GM19452 (cell line): ENCODE measurements around the gene PDXDC1.
"Not testable (repeated sequence)": the region's sequence is repeated elsewhere in the genome, so short reads cannot be mapped to it uniquely, and the experiment has no call there.

ENCODE experiments used
- ATAC-seq: cut with Tn5 transposase; IDR thresholded peaks from one replicate; pipeline ENCODE4 v1.9.1; 2021; ENCODE audit not compliant: unreplicated experiment

The PDXDC1 gene

DNA sequence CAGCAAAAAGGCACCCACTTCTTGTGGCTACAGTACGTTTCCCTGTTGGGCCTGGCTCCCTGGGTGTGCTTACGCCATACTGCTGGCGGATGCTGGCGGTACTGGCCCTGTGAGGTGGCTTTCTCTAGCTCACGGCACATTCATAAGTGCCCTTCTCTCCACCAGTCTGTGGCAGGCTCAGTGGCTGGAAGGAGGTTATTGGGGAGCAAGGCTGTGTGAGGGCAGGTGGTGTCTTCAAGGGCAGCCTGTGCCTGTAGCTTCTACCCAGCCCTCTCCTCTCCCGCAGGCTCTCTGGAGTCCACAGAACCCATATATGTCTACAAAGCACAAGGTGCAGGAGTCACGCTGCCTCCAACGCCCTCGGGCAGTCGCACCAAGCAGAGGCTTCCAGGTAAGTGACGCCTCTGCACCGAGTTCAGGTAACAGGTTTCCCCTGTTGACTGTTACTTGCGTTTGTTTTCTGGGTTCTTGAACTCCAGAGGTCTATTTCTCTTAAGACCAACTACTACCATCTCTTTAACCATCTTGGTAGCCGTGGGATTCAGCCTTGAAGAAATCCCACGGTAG is 60.4 kb downstream of the PDXDC1 start:
- ATAC-seq, result no peak

DNA sequence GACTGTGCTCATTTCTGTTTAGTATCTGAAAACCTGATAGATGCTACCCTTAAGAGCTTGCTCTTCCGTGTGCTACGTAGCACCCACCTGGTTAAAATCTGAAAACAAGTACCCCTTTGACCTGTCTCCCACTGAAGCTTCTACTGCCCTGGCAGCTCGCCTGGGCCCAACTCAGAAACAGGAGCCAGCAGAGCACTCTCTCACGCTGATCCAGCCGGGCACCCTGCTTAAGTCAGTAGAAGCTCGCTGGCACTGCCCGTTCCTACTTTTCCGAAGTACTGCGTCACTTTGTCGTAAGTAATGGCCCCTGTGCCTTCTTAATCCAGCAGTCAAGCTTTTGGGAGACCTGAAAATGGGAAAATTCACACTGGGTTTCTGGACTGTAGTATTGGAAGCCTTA is 62.2 kb downstream of the PDXDC1 start:
- no peak for ATAC-seq

DNA sequence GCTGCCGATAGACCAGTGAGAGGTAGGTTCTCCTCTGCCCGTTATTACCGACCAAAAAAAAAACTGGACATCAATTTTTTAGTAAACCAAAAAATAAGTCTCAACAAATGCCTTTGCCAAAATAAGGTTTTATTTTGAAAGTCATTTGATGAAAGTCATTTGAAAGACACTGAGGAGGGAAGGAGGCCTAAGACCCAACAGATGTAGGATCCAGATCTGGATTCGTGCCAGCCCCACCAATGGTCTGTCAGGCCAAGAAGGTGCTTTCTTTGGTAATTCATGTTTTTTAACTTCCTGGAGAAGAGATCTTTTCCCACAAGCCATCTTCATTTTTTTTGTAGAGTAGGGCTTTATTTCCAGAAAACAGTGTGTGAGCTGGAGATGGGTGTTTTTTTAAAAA is 62.9 kb downstream of the PDXDC1 start:
- no peak for ATAC-seq

DNA sequence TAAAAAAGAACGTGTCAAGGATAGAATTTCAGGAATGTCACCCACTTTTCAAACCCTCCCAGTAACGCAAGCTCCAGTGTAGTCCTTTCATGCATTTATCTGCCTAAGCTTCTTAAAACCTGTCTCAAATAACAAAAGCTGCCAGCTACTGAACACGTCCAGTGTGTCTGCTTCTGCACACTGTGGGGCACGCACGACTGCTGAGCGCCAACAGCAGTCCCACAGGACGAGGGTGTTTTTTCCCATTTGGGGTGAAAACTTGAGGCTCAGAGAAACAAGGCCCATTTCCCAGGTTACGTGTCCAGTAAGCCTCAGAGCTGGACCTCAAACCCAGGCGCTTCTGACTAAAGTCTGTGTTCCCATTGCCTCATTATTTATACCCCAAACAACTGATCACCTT is 63.9 kb downstream of the PDXDC1 start:
- ATAC-seq, result no peak

DNA sequence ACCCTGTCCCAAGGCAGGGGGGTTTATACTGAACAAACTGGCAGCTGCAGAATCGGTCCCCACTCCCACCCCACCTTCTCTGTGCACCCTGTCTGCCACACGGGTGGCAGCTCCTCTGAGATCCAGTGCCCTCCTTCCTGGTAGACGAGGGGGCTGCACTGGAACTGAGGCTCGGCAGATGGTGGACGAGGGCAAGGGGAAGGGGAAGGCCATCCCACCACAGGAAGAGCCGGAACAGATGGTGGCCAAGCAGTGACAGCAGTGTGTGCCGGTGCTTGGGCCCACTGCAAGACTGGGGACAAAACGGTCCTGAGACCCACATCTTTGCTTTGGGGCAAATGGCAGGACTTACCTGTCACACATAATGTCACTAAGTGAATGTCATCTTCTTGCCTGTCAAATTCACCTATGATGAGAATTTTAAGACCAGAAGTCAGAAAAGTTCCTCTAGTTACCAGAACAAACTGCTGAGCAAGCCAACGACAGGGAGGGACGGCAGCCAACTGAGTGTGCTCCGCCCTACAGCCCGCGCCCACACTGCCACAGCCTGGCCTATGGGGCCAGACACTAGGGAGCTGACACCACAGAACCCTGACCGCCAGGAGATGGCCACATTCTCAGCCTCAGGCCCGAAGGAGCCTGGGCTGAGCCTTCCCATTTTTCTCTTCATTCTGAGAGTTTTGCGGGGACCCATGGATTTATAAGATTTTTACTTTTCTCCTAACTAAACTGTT is 66.6 kb downstream of the PDXDC1 start:
- no peak for ATAC-seq

DNA sequence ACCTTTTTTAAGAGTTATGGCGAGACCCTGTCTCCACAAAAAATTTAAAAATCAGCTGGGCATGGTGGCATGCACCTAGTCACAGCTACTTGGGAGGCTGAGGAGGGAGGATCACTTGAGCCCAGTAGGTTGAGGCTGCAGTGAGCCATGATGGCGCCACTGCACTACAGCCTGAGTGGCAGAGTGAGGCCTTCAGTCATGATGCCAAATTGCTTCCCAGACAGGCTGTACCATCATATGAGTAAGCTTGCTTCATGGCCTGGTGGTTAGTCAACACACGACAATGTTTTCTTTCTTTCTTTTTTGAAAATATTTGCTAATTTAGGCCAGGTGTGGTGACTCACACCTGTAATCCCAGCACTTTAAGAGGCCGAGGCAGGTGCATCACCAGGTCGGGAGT is 68.5 kb downstream of the PDXDC1 start:
- no peak for ATAC-seq

DNA sequence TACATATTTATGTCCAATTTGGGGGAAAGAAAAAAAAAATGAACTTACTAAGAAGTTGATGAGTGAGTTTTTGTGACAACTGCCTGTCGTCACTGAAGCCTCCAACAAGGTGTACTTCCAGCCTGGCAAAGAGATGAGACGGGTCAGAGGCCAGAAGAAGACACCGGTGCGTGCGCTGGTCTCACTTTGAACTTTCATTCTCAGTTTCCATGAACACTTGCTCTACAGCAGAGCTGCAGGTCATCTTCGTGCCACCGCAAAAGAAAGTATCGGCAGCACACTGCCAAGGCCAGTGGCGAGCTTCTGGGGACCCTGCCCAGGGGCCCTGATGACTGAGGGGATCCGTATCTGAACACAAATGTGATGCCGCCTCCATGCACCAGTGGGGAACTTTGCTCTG is 69.5 kb downstream of the PDXDC1 start:
- ATAC-seq, result no peak

DNA sequence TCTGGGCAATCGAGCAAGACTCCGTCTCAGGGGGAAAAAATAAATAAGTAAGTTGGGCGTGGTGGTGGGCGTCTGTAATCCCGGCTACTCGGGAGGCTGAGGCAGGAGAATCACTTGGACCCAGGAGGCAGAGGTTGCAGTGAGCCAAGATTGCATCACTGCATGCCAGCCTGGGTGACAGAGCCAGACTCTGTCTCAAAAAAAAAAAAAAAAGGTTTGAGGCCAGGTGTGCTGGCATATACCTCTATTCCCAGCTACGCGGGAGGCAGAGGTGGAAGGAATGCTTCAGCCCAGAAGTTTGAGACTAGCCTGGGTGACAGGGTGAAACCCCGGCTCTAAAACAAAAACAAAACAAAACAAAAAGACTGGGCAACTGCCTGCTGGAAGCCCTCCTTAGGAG is 70.4 kb downstream of the PDXDC1 start:
- not testable (repeated sequence) for ATAC-seq

DNA sequence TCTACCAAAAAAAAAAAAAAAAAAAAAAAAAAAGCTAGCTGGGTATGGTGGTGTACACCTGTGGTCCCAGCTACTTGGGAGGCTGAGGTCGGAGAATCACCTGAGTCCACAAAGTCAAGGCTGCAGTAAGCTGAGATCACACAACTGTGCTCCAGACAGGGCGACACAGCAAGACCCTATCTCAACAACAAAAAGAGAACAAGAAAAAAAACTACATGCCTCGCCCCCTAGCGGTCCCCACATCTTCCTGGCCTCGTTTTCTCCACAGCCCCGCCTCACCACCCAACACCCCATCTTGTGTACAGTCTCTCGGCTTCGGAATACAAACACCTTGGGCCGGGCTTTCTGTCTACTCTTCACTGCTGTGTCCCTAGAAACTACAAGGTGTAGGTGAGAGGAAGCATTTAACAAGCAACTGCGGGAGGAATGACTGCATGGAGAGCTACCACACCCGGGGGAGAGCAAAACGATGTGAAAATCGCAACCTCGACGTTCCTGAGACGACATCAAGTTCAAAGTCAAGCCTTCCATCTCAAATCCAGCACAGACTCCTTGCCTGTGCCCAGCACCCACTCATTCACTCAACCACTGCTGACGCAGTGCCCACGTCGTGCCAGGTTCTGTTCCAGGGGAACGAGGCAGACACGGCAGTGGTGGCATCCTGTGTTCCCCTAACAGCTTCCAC is 72.0 kb downstream of the PDXDC1 start:
- no peak for ATAC-seq

DNA sequence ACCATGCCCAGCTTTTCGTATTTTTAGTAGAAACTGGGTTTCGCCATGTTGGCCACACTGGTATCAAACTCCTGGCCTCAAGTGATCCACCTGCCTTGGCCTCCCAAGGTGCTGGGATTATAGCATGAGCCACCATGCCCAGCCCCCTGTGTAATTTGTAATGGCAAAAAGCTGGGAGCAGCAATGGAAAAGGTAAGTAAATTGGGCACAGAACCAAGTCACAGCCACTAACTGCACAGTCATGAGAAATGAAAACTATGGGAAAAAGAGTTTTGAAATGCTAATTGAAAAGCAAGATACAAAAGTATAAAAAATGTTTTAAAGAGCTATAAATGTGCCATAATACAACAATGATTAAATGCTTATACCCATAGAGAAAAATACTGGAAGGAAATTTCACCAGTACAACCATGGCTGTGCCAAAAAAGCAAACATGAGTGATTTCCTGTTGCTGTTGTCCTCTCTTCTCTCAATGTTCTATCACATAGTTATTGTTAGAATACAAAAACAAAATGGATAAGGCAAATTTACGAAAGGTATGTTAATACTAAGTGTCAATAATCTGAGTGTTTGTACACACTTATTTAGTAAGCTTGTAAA is 74.9 kb downstream of the PDXDC1 start:
- ATAC-seq, result no peak

DNA sequence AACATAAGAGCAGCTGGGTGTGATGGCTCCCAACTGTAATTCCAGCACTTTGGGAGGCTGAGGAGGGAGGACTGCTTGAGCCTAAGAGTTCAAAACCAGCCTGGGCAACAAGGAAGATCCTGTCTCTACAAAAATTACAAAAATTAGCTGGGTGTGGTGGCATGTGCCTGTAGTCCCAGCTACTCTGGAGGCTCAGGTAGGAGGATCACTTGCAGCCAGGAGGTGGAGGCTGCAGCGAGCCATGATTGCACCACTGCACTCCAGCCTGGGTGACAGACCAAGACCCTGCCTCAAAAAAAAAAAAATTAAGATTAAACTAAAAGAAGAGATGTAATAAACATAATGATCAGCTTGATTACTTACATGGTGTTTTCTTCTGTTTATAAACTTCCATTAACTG is 75.6 kb downstream of the PDXDC1 start:
- not testable (repeated sequence) for ATAC-seq

DNA sequence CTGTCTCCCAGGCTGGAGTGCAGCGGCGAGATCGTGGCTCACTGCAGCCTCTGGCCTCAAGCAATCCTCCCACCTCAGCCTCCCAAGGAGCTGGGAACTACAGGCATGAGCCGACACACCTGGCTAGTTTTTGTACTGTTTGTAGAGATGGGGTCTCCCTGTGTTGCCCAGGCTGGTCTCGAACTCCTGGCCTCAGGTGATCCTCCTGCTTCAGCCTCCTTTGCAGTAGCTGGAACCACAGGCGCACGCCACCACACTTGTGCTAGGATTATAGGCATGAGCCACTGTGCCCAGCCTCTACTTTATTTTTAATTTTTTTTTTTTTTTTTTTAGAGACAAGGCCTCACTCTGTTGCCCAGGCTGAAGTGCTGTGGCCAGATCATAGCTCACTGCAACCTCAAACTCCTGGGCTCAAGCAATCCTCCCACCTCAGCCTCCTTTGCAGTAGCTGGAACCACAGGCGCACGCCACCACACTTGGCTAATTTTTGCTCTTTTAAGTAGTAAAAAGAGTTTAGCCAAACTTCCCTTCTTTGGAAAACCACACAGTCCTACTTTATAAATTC is 76.6 kb downstream of the PDXDC1 start:
- no peak for ATAC-seq

DNA sequence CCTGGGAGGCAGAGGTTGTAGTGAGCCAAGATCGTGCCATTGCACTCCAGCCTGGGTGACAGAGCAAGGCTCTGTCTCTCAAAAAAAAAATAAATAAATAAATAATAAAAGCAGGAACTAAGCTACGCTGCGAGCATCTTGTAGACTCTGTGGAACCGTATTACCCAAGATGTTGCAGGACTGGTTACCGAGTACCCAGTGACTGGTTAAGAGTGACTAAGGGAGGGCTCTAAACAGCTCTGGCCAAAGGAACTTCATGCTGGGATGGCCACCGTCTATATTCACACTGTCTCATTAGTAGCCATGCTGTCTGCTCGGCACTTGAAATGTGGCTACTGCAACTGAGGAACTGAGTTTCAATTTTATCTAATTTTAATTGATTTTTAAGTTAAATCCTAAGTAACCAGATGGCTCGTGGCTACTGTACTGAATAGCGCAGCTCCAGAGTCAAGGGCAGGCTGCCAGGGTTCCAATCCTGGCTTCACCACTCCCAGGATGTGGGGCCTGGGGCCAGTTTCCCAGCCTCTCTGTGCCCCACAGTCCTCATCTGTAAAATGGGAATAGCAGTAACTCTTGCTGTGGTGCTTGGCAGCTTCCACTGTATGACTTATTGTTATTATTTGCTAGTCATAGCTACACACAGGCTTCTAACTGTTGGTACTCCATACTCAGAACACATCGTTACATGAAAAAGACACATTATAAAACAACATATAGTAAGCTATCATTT is 78.1 kb downstream of the PDXDC1 start:
- no peak for ATAC-seq

DNA sequence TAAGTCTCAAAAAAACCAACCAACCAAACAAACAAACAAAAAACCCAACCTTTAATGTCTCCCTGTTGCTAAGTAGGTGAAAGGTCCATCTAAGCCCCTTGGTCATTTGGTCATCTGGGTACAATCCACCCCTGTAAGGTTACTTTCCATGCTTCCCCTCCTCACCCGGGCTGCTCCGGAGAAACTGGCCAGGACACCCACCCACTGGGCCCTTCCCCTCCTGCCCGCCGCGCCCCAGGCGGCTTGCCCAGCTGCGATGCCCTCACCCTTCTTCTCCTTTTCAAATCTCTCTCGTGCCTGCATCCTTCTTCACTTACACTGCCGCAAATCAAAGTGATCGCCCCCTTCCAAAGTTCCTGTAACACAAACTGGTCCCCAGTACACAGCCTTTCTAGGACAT is 79.1 kb downstream of the PDXDC1 start:
- ATAC-seq, result no peak

DNA sequence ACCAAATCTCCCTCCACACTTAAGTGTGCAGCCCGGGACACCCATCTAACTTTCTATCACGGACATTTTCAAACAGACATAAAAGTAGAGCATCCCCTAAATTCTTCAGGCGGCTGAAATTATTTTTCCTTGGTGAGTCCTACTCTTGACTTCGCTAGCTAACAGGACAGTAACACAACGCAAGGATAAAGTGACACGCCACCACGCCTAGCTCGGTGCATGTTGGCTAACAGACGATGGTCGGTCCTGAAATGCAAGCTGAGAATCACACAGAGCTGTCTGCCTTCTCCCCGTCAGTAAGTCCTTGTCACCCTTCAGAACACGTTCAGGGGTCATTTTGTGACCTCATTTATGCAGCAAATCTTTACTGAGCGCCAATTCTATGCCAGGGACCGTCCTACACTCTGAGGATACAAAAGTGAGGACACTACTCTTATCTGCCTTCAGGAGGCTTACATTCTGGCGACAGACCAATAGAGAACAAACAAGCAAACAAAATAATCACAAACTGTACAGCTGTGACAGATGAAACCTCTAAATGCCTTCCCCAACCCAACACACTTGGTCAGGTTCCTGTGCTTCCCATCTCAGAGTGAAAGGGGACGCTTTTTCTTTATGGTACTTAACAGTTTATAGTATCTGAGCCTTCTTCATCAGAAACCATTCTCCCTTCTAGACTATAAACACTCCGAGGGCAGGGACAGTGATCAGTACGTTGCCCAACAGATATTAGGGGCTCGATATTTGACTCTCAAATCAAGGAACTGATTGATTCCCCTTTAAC is 79.7 kb downstream of the PDXDC1 start:
- no peak for ATAC-seq

DNA sequence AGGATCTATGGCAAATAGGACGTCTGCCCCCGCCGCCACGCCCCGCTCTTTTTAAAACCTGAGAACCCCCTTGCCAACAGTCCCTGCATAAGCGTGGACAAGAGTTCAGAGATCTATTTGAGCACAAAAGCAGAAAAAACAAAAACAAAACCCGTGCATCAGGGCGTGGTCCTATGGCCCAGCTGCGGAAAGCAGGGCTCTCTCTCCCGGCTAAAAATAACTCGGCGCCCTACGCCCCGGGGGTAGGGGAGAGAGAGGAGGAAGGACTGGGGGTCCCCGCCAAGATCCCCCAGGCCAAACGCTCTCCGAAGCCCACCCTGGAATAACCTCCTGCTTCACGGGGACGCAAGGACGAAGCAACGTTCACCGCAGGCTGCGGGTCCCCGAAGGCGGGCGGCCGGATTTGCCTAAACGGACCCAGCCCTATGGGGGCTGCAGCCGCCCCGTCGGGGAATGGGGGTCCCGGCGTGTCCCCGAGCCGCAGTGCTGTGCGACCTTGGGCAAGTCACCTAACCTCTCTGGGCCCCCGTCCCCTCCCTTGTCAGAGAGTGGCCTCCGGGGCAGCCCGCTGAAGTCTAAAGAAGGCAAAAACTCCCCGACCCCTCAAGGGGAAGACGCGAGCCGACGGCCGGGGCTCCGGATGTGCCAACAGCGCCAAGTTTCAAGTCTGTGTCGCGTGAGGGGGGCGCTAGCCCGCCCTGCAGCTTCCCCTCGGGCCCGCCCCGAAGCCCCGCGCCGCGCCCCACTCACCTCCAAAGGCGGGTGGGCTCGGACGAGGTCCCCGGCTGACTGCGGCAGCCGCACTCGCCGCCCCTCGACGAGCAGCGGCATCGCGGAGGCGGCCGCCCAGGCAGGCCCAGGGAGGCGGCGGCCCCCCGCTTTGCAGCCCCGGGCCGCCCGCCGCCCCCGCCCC is 80.6 kb downstream of the PDXDC1 start:
- ATAC-seq, result peak; percentile 72

DNA sequence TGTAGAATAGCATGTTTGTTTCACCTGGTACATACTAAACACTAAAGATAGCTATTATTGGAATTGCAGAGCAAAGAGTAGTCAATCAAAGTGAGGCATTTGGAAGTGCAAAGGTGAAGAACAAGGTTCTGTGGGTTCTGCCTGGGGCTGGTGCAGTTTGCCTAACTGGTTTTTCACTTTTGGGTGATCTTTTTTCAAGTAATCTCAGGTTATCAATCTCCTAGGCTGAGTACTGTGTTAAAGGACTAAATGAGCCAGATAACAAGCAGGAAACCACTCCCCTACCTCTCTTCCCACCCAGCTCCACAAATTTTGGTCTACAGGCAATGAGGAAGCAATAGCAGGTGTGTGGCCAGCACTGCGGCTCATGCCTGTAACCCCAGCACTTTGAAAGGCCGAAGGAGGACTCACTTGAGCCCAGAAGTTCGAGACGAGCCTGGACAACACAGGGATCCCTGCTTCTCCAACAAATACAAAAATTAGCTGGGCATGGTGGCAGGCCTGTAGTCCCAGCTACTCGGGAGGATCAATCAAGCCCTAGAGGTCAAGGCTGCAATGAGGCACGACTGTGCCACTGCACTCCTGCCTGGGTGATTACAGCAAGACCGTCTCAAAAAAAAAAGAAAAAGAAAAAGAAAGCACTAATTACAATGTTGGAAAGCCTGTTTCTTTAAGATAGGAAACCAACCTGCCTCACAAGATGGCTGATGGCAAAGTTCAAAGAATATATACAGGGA is 83.0 kb downstream of the PDXDC1 start:
- no peak for ATAC-seq

DNA sequence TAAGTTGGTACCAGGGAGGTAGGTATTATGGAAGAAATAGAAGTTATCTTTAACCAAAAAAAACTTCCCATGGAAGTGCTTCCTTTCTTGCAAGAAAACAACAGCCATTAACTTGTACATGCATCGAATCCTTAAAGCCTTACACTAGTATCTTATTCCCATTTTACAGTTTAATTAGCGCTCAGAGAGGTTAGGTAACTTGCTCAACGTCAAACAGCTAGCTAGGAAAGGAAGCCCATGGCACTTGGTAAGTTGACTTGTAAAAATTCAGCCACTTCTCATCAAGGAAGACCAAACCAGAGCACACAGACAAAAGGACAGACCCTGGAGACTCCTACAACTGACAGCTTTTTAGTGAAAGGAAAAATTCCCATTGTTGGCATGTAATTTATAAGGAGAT is 84.5 kb downstream of the PDXDC1 start:
- no peak for ATAC-seq
